Stimulated activated CD8-positive, alpha-beta memory T cell treated with anti-CD3 and anti-CD28 coated beads, Interleukin-4, amount 100 ng/mL, for 1 hour (primary cell): Measurements from ENCODE around the gene HERPUD2.
"Not testable (repeated sequence)": the region's sequence is repeated elsewhere in the genome, so short reads cannot be mapped to it uniquely, and the experiment has no call there.

Source experiments
- DNase-seq, 2 donors: peaks; one replicate each; pipeline ENCODE4 v3.0.0-alpha.2; 2020; ENCODE audit warnings: low read depth in 2 of 2, low spot score in 1 of 2

The HERPUD2 gene

GRCh38 chr7:35714862-35715261 lies 19.9 kb upstream of the HERPUD2 start:
- DNase-seq = no peak

- no peak for DNase-seq
Measured at GRCh38 chr7:35714407-35714806, 19.5 kb upstream of the HERPUD2 start.

DNA sequence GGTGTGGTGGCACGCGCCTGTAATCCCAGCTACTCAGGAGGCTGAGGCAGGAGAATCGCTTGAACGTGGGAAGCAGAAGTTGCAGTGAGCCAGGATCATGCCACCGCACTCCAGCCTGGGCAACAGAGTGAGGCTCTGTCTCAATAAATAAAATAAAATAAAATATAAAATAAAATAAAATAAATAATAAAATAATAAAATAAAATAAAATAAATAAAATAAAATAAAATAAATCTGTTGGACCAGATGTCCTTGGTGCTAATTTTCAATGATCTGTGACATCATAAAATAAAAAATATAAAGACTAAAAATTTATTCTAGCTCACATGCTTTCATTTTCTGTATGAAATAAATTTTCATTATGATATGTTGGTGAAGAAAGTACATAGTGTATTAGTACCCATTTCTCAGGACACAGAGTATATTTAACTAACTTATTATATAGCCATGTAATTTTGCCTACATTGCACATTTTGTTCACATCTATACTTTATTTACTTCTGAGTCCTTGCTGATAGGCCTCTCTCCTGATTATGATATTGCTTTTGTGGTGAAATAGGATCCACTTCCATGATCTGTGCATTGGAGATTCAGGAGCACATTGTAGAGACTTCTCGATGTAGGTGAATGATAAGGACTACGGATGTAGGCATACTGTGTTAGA lies 17.8 kb upstream of the HERPUD2 start:
- no peak for DNase-seq

DNA sequence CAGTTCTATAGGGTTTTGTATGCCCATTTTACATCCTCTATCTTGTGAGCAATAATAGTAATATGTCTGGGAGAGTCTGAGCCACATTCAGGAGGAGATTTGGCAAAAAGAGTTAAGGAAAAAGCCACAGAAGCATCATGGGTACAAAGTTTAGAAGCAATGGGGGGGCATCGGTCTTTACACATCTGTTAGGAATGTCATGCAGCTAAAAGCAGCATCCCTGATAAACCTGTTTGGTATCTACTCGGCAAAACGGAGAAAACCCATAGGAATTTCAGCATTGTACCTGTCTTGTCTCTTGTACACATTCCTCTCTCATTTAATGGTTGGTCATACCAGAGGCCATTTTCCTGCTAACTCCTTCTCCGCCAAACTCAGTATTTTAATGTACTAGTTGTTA lies 12.5 kb upstream of the HERPUD2 start:
- DNase-seq = no peak

DNA sequence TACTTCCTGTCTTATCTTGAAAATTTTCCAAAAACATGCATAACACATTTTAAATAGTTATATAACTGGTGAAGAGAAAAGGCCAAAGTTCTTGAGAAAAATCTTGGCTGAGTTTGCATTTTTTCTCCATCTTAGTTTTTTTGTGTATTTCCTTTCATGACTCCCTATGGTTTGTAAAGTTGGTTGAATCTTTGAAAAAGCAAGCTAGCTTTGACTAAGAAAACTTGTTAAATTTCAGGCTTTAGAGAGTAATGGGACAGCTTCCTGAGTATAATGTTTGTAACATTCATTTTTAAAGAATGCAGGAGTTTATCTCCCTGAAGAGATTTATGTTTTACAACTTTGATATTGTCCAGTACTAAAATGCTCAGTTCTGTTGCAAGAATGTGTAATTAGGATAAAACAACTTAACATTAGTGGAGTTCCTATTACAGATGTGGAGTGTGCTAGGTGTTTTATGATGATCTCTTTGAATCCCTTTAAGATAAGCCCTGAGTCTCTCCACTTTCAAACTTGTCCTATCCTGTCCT lies 11.1 kb upstream of the HERPUD2 start:
- no peak for DNase-seq

DNA sequence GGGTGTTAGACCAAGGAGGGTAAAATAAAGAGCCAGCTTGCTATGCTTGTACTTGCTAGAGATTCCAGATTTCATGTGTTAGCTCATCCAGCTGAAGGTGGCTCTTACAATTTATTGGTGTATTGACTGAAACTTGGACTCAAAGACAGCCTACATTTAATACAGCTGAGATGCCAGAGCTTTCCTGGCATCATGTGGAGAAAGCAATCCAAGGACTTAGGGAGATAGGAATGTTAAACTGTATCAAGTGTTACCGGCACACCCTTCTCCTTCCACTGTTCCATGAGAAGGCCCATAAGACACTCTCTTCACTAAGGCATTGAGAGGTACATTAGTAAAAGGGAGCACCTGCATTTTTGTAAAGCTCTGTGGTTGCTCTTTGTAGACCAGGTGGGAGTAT lies 9.3 kb upstream of the HERPUD2 start:
- no peak for DNase-seq

- no peak for DNase-seq
Measured at GRCh38 chr7:35702541-35702940, 7.6 kb upstream of the HERPUD2 start.

DNA sequence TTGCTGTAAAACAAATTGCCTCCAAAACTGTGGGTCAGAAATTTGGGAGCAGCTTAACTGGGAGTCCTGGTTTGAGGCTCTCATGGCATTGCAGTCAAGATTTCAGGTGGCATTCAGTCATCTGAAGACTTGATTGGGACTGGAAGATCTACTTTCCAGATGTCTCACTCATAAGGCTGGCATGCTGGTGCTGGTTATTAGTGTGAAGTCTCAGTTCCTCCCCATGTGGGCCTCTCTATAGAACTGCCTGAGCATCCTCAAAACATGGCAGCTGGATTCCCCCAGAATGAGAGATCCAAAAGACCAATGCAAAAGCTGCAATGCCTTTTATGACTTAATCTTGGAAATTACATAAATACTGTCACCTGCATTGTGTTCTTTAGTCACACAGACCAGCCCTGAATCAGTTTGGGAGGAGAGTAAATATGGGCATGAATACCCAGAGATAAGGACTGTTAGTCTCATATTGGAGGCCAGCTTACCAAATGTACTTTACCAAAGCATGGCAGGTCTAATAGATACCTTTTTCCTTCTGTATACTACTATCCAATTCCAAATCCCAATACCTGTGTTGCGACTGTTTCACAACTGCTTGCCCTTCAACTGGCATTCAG lies 6.5 kb upstream of the HERPUD2 start:
- DNase-seq = no peak

GRCh38 chr7:35700865-35701264 lies 5.9 kb upstream of the HERPUD2 start:
- DNase-seq = no peak

DNA sequence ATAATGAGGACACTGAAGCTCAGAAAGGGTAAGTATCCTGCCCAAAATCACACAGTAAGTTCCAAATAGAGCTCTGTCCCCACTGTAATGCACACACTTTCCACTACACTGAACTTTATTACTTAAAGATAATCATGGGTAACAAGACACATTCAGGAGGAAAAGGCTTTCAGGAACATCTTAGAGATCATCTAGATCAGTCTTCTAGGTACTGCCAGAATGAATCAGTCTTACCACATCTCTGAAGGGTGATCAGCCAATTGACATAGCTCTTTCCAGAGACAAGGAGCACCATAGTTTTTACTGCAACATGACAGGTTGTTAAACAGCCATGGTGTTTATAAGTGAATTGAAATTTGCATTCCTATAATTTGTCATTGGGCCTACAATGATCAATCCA lies 5.4 kb upstream of the HERPUD2 start:
- no peak for DNase-seq

GRCh38 chr7:35699796-35700305 lies 4.9 kb upstream of the HERPUD2 start:
- DNase-seq = no peak

- DNase-seq = not testable (repeated sequence)
Measured at GRCh38 chr7:35698382-35698781, 3.4 kb upstream of the HERPUD2 start.

- no peak for DNase-seq
Measured at GRCh38 chr7:35697414-35698175, 2.7 kb upstream of the HERPUD2 start.

GRCh38 chr7:35695987-35696386 lies 1.1 kb upstream of the HERPUD2 start:
- no peak for DNase-seq

GRCh38 chr7:35695473-35695850 lies 527 bp upstream of the HERPUD2 start:
- DNase-seq = no peak

DNA sequence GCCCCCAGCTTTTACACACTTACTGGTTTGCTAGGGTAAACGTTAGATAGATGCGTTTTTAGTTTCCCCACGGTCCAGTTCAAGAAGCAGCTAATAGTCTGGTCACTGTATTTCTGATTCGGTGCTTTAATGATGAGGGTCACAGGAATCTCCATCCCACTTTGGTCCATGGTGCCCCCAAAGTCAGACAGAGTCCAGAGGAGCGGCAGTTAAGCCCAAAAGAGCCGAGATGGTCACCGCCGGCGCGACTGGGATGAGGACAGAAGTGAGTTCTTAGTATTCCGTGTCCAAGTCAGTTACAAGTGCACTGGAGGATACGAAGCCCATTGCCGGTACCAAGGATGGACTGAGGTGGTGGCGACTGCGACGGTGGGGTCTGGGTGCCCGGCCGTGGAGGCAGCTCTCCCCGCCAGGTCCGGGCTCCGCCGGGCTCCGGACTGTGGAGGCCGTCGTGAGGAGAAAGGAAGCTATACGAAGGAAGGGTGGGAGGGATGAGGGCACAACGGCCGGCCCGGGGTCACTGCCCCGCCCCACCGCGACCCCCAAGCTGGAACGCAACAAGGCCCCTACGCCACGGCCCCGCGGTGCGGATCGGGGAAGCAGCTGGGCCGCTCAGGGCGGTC lies 663 bp downstream of the HERPUD2 start:
- no peak for DNase-seq

GRCh38 chr7:35691827-35692307 lies 3.1 kb downstream of the HERPUD2 start:
- no peak for DNase-seq

- no peak for DNase-seq
Measured at GRCh38 chr7:35691366-35691765, 3.6 kb downstream of the HERPUD2 start.

DNA sequence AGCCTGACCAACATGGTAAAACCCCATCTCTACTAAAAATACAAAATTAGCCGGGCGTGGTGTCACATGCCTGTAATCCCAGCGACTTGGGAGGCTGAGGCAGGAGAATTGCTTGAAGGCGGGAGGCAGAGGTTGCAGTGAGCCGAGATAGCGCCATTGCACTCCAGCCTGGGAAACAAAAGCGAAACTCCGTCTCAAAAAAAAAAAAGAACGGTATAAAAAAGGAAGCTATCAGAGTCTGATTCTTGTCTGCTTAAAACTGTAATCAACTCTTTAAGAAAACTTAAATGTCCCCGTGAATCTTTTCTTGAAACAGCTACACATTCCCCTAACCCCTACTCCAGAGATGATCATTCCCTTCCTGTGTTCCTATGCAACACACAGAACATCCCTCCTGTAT lies 4.3 kb downstream of the HERPUD2 start:
- not testable (repeated sequence) for DNase-seq

DNA sequence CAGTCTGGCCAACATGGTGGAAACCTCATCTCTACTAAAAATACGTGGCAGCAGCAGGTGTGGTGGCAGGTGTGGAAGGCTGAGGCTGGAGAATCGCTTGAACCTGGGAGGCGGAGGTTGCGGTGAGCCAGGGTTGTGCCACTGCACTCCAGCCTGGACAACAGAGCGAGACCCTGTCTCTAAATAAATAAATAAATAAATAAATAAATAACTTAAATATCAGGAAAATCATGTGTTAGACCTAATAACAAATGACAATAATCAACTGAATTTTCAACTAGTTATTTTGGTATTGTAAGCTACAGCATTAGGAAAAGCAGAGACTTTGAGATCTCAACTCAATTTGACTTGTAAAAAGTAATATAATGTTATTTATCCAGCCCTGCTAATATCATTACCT lies 9.2 kb downstream of the HERPUD2 start:
- DNase-seq = no peak

GRCh38 chr7:35681231-35682029 lies 13.5 kb downstream of the HERPUD2 start:
- DNase-seq = no peak
